Type B pancreatic cell (in vitro differentiated cells): Measurements from ENCODE around the gene ZBED4. TPM values are rescaled to one million over a fixed set of nuclear protein-coding genes. Genes with fewer than 3 reads are reported as not detected.
"Not testable (repeated sequence)": the region's sequence is repeated elsewhere in the genome, so short reads cannot be mapped to it uniquely, and the experiment has no call there.

Experiments used
- DNase-seq: peaks from one replicate; pipeline ENCODE4 v3.0.0; 2021; ENCODE audit warnings: mixed read lengths; ENCODE audit not compliant: unreplicated experiment; ENCODE audit errors: extremely low spot score
- H3K27ac Mint-ChIP-seq: 2 replicates; pipeline ENCODE4 v1.8.0; 2021; ENCODE audit warnings: mild to moderate bottlenecking, mixed read lengths
- H3K27me3 Mint-ChIP-seq: 2 replicates; pipeline ENCODE4 v1.8.0; 2021; ENCODE audit warnings: mixed read lengths
- H3K36me3 Mint-ChIP-seq: 2 replicates; pipeline ENCODE4 v1.8.0; 2021; ENCODE audit warnings: mixed read lengths
- H3K4me1 Mint-ChIP-seq: one replicate; pipeline ENCODE4 v1.8.0; 2021; ENCODE audit warnings: mixed read lengths; ENCODE audit not compliant: unreplicated experiment
- H3K4me3 Mint-ChIP-seq: 2 replicates; pipeline ENCODE4 v1.8.0; 2021; ENCODE audit warnings: mild to moderate bottlenecking, mixed read lengths
- H3K9me3 Mint-ChIP-seq: 2 replicates; pipeline ENCODE4 v1.8.0; 2021; ENCODE audit warnings: mixed read lengths
- CTCF ChIP-seq: fragments of 200-600 bp; sonication (generic); conservative IDR thresholded peaks from 2 replicates; pipeline ENCODE4 v1.5.0; 2021; ENCODE audit warnings: antibody characterized with exemption, mild to moderate bottlenecking
- total RNA-seq: library from RNA; stranded (reverse); gene quantifications from 2 replicates; pipeline ENCODE4 v1.2.1, GENCODE V29; 2021; ENCODE audit warnings: low replicate concordance

Gene ZBED4
- total RNA-seq, 1 donor from 2014 or later: 29.1 TPM

DNA sequence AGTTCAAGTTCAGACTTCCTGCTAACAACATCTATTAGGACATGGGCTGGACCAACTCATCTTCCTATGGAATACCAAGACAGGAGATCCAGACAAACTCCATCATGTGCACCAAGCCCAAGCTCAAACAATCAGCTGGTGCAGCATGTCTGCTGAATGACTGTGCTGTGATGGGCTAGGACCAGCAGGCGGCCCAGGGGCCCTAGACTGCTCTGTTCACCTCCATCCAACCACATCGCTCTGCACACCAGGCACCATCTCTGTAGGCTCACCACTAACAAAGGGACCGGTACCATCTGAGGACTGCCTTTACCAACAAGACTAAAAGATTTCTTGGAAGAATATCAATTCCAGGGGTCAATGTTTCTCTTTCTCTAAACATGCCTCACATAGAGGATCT lies 36.3 kb upstream of the ZBED4 start:
- peak overlapping the region; percentile 51 for H3K27ac Mint-ChIP-seq
- H3K4me3 Mint-ChIP-seq: no peak overlapping the region
- TF ChIP-seq CTCF: no peak
- DNase-seq: no peak
- no peaks in the 10 kb centered on the region for H3K9me3 Mint-ChIP-seq
- no peaks in the 10 kb centered on the region for H3K27me3 Mint-ChIP-seq
- no peaks in the 10 kb centered on the region for H3K4me1 Mint-ChIP-seq
- H3K36me3 Mint-ChIP-seq: peaks cover 27% of the 10 kb centered on the region

- TF ChIP-seq CTCF: no peak
- H3K27ac Mint-ChIP-seq: no peak overlapping the region
- no peaks in the 10 kb centered on the region for H3K27me3 Mint-ChIP-seq
- H3K4me3 Mint-ChIP-seq: no peak overlapping the region
- DNase-seq: no peak
- no peaks in the 10 kb centered on the region for H3K9me3 Mint-ChIP-seq
- H3K4me1 Mint-ChIP-seq: peaks cover 25% of the 10 kb centered on the region
- H3K36me3 Mint-ChIP-seq: peaks cover 41% of the 10 kb centered on the region
Measured at GRCh38 chr22:49820984-49821383, 32.7 kb upstream of the ZBED4 start.

- not testable (repeated sequence) for H3K27me3 Mint-ChIP-seq, H3K9me3 Mint-ChIP-seq, H3K4me3 Mint-ChIP-seq, DNase-seq, H3K27ac Mint-ChIP-seq
- Mint-ChIP-seq H3K4me1 (peaks cover 28% of the 10 kb centered on the region), H3K36me3 (peaks cover 41% of the 10 kb centered on the region)
Measured at GRCh38 chr22:49821741-49822140, 31.9 kb upstream of the ZBED4 start.

DNA sequence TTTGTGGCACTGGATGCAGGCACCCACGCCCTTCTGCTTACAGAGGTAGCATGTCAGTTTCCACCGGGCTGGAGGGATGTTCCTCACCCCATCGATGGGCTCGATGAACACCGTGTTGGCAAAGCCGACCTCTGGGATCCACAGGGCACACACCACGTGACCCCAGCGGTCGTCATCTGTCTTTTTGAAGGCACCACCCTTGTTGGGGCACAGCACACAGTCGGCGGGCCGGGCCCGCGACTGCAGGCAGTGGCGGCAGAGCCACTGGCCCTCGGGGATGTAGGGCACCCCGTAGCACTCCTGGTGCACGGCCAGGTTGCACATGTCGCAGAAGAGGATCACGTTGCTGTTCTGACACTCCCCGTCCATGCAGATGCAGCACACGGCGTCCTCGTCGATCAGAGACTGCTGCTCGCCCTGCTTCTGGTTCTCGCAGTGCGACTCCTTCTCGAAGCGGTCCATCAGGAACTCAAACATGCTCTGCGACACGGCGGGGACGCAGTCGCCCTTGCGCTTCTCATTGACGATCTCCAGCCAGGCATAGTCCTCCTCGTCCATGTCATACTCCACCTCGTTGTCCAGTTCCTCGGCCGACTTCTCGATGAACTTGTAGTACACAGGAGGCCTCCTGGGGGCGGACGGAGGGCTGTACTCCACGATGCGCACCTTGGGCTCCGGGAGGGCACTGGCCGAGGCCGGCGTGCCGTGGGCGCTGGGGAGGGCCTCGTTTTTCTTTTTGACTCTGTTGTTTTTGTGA lies 30.2 kb upstream of the ZBED4 start:
- H3K9me3 Mint-ChIP-seq: no peaks in the 10 kb centered on the region
- H3K27me3 Mint-ChIP-seq: no peaks in the 10 kb centered on the region
- TF ChIP-seq CTCF: no peak
- H3K27ac Mint-ChIP-seq: peak overlapping the region; percentile 92
- no peak for DNase-seq
- peak overlapping the region; percentile 91 for H3K4me3 Mint-ChIP-seq
- H3K36me3 Mint-ChIP-seq: peaks cover 26% of the 10 kb centered on the region
- H3K4me1 Mint-ChIP-seq: peaks cover 28% of the 10 kb centered on the region

- peak overlapping the region; percentile 92 for H3K27ac Mint-ChIP-seq
- no peak for TF ChIP-seq CTCF
- peaks cover 28% of the 10 kb centered on the region for H3K4me1 Mint-ChIP-seq
- DNase-seq: no peak
- no peaks in the 10 kb centered on the region for H3K27me3 Mint-ChIP-seq
- peak overlapping the region; percentile 91 for H3K4me3 Mint-ChIP-seq
- peaks cover 23% of the 10 kb centered on the region for H3K36me3 Mint-ChIP-seq
- peaks cover under 1% of the 10 kb centered on the region for H3K9me3 Mint-ChIP-seq
Measured at GRCh38 chr22:49824185-49824925, 29.3 kb upstream of the ZBED4 start.

DNA sequence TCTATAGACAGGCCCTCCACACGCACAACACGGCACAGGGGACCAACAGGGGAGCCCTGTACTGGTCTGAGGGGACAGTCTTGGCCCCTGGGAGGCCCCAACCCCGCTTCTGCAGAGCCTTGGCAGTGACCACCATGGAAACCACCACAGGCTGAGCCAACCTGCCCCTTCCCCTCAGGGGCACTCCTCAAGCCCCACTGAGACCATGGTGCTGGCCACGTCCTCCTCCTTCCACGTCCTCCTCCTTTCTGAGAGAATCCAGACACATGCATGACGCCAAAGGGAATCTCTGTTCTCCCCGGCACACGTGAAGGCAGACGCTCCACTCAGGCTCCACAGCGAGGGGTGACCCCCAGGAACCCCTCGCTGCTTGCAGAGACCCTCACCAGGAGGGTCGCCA lies 28.7 kb upstream of the ZBED4 start:
- Mint-ChIP-seq H3K27ac (peak overlapping the region; percentile 92), H3K4me3 (peak overlapping the region; percentile 91), H3K36me3 (peaks cover 23% of the 10 kb centered on the region), H3K27me3 (no peaks in the 10 kb centered on the region), H3K4me1 (peaks cover 28% of the 10 kb centered on the region), H3K9me3 (peaks cover 7% of the 10 kb centered on the region)
- no peak for DNase-seq
- no peak for TF ChIP-seq CTCF
